ENCODE measurements around the gene WDR64.

GRCh38 chr1:241688940-241689368 is 36.9 kb downstream of the WDR64 start:
- no peak for TF ChIP-seq ZNF644 (CRISPR knock-in tag; IDR thresholded peaks at IDR 0.05; ENCODE audit: low read depth)
- no peak for TF ChIP-seq POLR2AphosphoS5 (IDR thresholded peaks at IDR 0.05; ENCODE audit: low read depth, low read length)
- no peak for TF ChIP-seq RAD21 (CRISPR knock-in tag; IDR thresholded peaks at IDR 0.05)
- no peak for TF ChIP-seq HDAC1 (CRISPR knock-in tag; IDR thresholded peaks at IDR 0.05)
- TF ChIP-seq CTCF (CRISPR knock-in tag; IDR thresholded peaks at IDR 0.05) = no peak
- TF ChIP-seq ETV6 (CRISPR knock-in tag; conservative IDR thresholded peaks at IDR 0.05) = no peak
- TF ChIP-seq BHLHE40 (IDR thresholded peaks at IDR 0.05; ENCODE audit: low read length) = no peak
- TF ChIP-seq MTF1 (CRISPR knock-in tag; IDR thresholded peaks at IDR 0.05) = no peak
